Parathyroid adenoma (tissue), 2 donors: Measurements from ENCODE around the gene JAK1.

ENCODE experiments used
- H2AFZ ChIP-seq: fragments of 300-600 bp; sonication (generic); one replicate; pipeline ENCODE4 v1.7.0; 2017; ENCODE audit warnings: antibody characterized with exemption, mild to moderate bottlenecking
- H3K27ac ChIP-seq: fragments of 300-600 bp; sonication (generic); one replicate; pipeline ENCODE4 v1.7.0; 2017
- H3K27me3 ChIP-seq: fragments of 300-600 bp; sonication (generic); one replicate; pipeline ENCODE4 v1.7.0; 2017; ENCODE audit warnings: low read length; ENCODE audit not compliant: control insufficient read depth, insufficient read depth
- H3K36me3 ChIP-seq: fragments of 300-600 bp; sonication (generic); one replicate; pipeline ENCODE4 v1.7.0; 2017; ENCODE audit warnings: low read length; ENCODE audit not compliant: control insufficient read depth, insufficient read depth
- H3K4me1 ChIP-seq: fragments of 300-600 bp; sonication (generic); one replicate; pipeline ENCODE4 v1.7.0; 2017; ENCODE audit warnings: control low read depth
- H3K4me2 ChIP-seq: fragments of 300-600 bp; sonication (generic); one replicate; pipeline ENCODE4 v1.7.0; 2017; ENCODE audit warnings: low read length
- H3K4me3 ChIP-seq: fragments of 300-600 bp; sonication (generic); one replicate; pipeline ENCODE4 v1.7.0; 2017; ENCODE audit warnings: low read depth, low read length
- H3K79me2 ChIP-seq: fragments of 300-600 bp; sonication (generic); one replicate; pipeline ENCODE4 v1.7.0; 2017; ENCODE audit warnings: control low read depth
- H3K9ac ChIP-seq: fragments of 300-600 bp; sonication (generic); one replicate; pipeline ENCODE4 v1.7.0; 2017; ENCODE audit warnings: mild to moderate bottlenecking
- H3K9me3 ChIP-seq: fragments of 300-600 bp; sonication (generic); one replicate; pipeline ENCODE4 v1.7.0; 2017; ENCODE audit warnings: low read length; ENCODE audit not compliant: control insufficient read depth
- TF ChIP-seq, protein P1 (sequence below): fragments of 300-600 bp; sonication (generic); IDR thresholded peaks from one replicate; pipeline ENCODE4 v1.7.0; 2017; ENCODE audit warnings: antibody characterized with exemption, mild to moderate bottlenecking
- donor health status: primary hyperparathyroidism.

JAK1 gene

GRCh38 chr1:64940025-64940424, 26.3 kb downstream of the JAK1 start:
- peaks cover 18% of the 10 kb centered on the region for H3K79me2 ChIP-seq
- TF ChIP-seq, protein P1, sequence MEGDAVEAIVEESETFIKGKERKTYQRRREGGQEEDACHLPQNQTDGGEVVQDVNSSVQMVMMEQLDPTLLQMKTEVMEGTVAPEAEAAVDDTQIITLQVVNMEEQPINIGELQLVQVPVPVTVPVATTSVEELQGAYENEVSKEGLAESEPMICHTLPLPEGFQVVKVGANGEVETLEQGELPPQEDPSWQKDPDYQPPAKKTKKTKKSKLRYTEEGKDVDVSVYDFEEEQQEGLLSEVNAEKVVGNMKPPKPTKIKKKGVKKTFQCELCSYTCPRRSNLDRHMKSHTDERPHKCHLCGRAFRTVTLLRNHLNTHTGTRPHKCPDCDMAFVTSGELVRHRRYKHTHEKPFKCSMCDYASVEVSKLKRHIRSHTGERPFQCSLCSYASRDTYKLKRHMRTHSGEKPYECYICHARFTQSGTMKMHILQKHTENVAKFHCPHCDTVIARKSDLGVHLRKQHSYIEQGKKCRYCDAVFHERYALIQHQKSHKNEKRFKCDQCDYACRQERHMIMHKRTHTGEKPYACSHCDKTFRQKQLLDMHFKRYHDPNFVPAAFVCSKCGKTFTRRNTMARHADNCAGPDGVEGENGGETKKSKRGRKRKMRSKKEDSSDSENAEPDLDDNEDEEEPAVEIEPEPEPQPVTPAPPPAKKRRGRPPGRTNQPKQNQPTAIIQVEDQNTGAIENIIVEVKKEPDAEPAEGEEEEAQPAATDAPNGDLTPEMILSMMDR = no peak
- no peaks in the 10 kb centered on the region for H3K4me1 ChIP-seq
- no peaks in the 10 kb centered on the region for H3K36me3 ChIP-seq
- H2AFZ ChIP-seq = no peak overlapping the region
- H3K9me3 ChIP-seq = no peaks in the 10 kb centered on the region
- H3K9ac ChIP-seq = no peak overlapping the region
- no peak overlapping the region for H3K4me2 ChIP-seq
- H3K4me3 ChIP-seq = no peak overlapping the region
- no peak overlapping the region for H3K27ac ChIP-seq
- H3K27me3 ChIP-seq = no peaks in the 10 kb centered on the region

GRCh38 chr1:64938991-64939390, 27.4 kb downstream of the JAK1 start:
- Histone ChIP-seq H3K27me3 (no peaks in the 10 kb centered on the region), H3K4me3 (no peak overlapping the region), H2AFZ (no peak overlapping the region), H3K36me3 (no peaks in the 10 kb centered on the region), H3K9me3 (no peaks in the 10 kb centered on the region), H3K79me2 (peaks cover 18% of the 10 kb centered on the region), H3K9ac (no peak overlapping the region), H3K4me1 (no peaks in the 10 kb centered on the region), H3K4me2 (no peak overlapping the region), H3K27ac (no peak overlapping the region)
- TF ChIP-seq, protein P1 = no peak

DNA sequence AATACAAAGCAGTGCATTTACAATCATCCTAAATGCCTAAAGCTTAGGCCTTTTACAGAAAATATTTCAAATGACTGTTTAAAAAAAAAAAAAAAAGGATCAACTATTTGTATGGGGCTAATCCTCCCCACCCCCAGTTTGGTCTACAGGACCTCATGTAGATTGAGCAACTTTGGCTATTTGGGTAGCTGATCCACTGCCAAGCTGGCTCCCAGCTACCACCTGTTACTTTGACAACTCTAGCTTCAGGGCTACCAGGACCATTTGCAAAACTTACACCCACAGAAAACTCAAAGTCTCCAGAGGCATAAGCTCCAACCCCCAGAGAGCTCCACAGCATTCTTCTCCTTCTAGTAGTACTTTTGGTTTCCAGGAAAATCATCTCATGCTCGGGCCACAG, 29.4 kb downstream of the JAK1 start:
- H3K9ac ChIP-seq = no peak overlapping the region
- TF ChIP-seq, protein P1 = no peak
- no peak overlapping the region for H2AFZ ChIP-seq
- H3K4me2 ChIP-seq = no peak overlapping the region
- no peaks in the 10 kb centered on the region for H3K27me3 ChIP-seq
- no peaks in the 10 kb centered on the region for H3K4me1 ChIP-seq
- H3K4me3 ChIP-seq = no peak overlapping the region
- no peaks in the 10 kb centered on the region for H3K9me3 ChIP-seq
- H3K36me3 ChIP-seq = no peaks in the 10 kb centered on the region
- H3K27ac ChIP-seq = no peak overlapping the region
- H3K79me2 ChIP-seq = peaks cover 11% of the 10 kb centered on the region

GRCh38 chr1:64935551-64936155, 30.7 kb downstream of the JAK1 start:
- no peak overlapping the region for H3K4me3 ChIP-seq
- no peaks in the 10 kb centered on the region for H3K27me3 ChIP-seq
- no peak overlapping the region for H3K9ac ChIP-seq
- H3K36me3 ChIP-seq = no peaks in the 10 kb centered on the region
- TF ChIP-seq, protein P1 = no peak
- no peaks in the 10 kb centered on the region for H3K9me3 ChIP-seq
- no peaks in the 10 kb centered on the region for H3K4me1 ChIP-seq
- no peak overlapping the region for H3K4me2 ChIP-seq
- H3K27ac ChIP-seq = no peak overlapping the region
- H2AFZ ChIP-seq = no peak overlapping the region
- H3K79me2 ChIP-seq = peaks cover 14% of the 10 kb centered on the region

GRCh38 chr1:64934878-64935275, 31.5 kb downstream of the JAK1 start:
- TF ChIP-seq, protein P1 = no peak
- Histone ChIP-seq H3K36me3 (no peaks in the 10 kb centered on the region), H3K27ac (peak overlapping the region; percentile 37), H2AFZ (no peak overlapping the region), H3K27me3 (no peaks in the 10 kb centered on the region), H3K4me3 (no peak overlapping the region), H3K9me3 (no peaks in the 10 kb centered on the region), H3K79me2 (peaks cover 14% of the 10 kb centered on the region), H3K4me2 (no peak overlapping the region), H3K9ac (no peak overlapping the region), H3K4me1 (no peaks in the 10 kb centered on the region)
